G401.6 (cell line): ENCODE data around the gene NAPSA.
A peak's percentile ranks its signal among the peaks of the same experiment; 100 is the strongest.
"Not testable (repeated sequence)": the region's sequence is repeated elsewhere in the genome, so short reads cannot be mapped to it uniquely, and the experiment has no call there.

Experiments used
- FAIRE-seq: peaks from 2 replicates; lab custom pipeline; 2012; peaks lifted over from hg19 to GRCh38; lab: Jason Lieb, UNC

The NAPSA gene

DNA sequence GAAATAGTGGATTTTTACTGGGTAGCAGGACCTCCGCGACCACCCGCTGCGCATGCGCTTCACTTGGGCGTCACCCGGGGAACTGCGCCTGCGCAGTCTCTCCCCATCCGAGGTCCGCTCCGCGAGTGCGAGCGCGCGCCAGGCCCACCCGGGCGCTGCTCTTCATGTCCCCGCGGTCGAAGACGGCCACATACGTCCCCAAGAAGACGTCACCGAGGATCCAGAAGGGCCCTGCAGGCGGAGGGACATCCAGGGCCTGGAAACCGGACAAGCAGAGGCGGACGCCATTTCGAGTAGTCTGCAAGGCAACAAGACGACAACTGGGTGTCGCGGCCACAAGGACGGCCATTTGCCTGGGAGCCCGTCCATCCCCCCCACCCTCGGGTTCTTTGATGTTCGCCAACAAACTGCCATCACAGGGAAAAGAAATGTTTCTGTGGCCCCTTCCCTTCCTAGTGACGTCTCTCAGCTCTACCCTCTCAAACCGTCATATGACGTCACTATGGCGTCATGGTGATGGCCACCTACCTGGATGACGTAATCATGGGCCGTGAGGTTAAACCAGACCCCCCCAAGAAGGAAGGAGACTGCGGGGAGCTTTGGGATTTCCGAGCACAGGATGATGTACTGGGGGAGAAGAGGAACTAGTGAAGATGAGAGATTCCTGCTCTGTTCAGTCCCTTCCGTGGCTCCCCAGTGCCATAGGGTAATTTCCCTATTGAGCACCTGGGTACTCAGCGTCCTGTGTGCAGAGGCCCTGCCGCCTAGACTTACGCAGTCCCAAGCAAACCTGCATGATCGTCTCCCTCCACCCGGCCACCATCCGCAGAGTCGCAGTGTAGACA lies 6.7 kb downstream of the NAPSA start:
- no peak for FAIRE-seq

DNA sequence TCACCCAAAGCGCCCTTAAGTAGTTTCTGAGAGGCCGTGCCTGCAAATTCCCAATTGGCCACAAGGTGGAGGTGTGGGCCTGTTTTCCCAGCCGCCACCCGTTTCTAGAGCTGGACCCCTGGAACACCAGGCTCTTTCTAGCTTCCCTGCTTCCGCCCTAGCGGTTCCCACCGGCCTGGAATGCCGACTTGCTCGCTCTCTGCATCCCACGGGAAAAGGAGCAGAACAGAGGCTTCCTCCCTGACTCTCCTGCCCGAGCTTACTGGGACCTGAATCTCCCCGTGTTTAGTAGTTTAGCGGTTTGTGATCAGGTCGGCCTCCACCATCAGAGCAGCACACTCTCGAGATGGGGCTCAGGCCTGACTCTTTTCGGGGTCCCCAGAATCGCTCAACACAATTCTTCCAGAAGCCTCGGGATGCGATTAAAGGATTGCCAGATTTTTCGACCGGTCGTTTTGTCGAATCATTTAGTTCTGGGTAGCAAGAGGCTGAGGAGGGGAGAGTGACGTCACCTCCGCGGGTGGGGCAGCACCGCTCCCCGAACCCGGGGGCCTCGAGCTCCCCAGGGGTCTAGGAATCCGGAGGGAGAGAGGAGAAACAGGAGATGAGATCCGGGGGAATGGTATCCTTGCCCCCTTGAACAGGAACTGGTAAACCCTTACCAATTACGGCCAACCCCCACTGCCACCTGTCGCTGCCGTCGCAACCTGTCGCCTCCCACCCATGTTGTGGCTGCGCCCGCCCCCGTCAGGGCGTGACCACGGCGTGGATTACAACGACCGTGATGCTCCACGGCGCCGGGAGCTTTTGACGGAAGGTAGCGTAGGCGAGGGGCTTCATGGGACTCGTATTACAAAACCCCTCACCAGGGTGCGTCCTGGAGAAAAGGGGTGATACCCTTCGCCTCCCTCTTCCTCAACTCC lies 8.0 kb downstream of the NAPSA start:
- peak; percentile 65 for FAIRE-seq

DNA sequence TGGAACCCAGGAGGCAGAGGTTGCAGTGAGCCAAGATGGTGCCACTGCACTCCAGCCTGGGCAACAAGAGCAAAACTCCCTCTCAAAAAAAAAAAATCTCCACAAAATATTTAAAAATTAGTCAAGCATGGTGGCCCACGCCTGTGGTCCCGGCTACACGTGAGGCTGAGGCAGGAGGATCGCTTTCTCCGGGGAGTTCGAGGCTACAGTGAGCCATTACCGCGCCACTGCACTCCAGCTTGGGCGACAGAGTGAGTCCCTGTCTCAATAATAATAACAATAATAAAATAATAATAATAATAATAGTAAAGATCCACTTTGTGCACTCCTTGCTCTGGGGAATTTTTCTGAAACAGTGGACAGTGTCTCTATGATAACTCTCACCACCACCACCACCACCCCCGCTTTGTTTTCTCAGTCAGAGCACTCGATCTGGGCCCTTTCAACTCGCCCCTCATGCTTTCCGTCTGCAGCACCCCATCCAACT lies 8.7 kb downstream of the NAPSA start:
- no peak for FAIRE-seq

DNA sequence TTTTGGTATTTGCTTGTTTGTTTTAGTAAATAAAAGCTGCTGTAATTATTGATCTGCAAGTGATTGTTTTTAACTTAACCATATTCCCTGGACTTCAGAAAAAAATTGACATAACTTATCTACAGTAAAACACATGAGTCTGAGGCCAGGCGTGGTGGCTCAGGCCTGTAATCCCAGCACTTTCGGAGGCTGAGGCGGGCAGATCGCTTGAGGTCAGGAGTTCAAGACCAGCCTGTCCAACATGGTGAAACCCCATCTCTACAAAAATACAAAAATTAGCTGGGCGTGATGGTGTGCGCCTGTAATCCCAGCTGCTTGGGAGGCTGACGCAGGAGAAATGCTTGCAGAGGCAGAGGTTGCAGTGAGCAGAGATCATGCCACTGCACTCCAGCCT lies 12.0 kb downstream of the NAPSA start:
- not testable (repeated sequence) for FAIRE-seq

DNA sequence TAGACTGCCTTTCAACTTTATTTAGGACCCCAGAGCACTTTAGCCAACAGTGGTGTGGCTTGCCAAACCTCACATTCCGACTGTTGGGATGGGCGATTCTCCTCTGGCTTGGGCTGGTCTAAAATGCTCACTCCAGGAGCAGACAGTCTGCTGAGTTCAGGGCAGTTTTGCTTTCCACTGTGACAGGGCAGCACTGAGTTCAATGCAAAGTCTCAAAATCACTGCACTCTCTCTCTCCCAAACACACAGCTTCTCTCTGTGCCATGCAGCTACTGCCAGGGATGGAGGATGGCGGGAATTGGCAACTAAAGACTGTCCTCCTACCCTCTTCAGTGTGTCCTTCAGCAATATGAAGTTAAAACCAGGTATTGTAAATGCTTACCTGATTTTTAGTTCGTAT lies 13.2 kb downstream of the NAPSA start:
- FAIRE-seq = no peak

DNA sequence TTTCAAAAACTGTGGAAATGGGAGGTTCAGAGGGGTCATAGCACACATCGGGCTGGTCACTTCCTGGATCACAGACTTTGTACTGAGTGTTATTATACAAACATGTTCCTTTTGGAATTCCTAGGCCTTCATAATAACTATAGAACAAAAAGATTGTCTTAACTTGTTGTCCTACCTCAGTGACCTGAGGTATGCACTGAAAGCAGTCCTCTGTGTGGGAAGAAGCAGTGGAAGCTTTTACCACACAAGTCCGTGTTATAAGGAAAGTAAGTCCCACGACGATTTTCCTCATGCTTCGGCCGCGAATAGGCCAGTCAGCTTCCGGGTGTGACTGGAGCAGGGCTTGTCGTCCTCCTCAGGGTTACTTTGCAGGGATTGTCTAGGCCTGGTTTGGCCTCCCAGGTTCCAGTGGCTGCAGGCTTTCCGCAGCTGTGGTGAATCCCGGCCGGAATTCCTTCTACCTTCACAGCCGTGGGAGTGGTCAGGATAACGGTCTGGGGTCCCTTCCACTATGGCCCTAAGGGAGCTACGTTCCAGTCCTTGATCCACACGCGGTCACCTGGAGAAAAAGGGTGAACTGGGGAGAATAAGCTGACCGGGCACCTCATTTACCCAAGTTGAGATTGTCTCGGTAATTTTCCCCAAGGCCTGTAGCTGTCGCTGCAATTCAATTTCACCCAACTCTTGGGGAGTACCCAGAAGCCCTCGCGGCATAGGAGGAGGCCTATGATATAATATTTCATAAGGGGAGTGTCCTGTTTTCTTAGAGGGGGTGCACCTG lies 16.0 kb downstream of the NAPSA start:
- FAIRE-seq = no peak

DNA sequence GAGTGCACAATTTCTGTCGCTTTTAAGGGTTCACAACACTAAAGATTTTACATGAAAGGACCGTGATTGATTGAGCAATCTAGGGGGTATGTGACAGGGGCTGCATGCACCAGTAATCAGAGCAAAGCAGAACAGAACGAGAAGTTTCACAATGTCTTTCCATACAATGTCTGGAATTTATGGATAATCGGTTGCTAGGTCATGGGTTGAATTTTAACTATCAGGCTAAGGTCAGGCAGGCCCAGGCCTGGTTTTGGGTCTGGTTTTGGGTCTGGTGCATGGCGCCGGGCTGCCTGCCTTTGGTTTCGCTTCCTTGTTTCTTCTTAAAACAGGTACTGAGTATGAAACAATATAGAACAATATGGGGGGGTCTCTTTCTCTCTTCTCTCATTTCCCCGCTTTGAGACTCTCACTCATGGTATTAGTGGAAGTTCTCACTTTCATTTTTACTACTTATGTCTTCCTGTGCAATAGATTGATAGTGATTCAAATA lies 18.3 kb downstream of the NAPSA start:
- FAIRE-seq = not testable (repeated sequence)

DNA sequence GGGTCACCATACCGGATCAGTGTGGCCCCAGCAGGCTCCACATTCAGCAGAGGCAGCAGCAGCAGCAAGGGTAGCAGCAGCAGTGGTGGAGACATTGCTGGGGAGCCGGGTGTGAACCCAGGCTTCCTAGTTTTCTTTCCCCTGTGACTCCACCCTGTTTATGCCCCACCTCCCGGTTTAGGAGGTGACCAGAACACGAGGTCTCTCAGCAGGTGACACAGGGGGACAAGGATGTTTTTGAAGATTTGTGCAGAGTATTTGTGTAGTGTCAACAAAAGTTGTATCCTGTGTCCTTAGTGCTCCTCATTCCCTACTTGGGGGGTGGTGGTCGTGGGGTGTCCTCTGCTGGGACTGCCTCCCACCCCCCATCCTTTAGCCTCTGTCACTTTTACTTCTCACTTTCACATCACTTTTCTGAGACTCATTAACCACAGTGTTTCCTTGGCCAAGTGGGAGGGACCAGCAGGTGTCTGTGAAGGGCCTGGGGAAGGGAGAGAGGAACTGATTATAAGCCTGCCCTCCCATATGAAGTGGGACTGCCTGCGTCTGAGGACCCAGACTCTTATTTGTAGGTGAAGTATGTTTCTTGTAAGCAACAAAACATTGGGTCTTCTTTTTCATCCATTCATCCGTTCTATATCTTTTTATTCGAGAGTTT lies 20.6 kb downstream of the NAPSA start:
- FAIRE-seq = no peak

DNA sequence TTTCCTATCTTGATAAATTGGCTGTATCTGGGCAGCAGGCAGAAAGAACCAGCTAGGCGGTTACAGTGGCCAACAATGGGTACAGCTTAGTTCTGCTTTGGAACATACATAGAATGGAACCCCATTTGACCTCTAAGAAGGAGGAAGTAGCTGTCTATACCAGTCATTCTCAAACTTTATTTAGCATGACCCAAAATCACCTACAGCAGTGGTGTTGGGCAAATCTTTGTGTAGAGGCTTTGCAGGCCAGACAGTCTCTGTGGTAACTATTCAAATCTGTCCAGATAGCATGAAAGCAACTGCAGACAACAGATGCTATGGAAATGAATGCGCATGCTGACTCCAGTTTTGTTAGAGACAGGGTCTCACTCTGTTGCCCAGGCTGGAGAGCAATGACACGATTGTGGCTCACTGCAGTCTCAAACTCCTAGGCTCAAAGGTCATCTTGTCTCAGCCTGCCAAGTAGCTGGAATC lies 24.3 kb downstream of the NAPSA start:
- FAIRE-seq = no peak

DNA sequence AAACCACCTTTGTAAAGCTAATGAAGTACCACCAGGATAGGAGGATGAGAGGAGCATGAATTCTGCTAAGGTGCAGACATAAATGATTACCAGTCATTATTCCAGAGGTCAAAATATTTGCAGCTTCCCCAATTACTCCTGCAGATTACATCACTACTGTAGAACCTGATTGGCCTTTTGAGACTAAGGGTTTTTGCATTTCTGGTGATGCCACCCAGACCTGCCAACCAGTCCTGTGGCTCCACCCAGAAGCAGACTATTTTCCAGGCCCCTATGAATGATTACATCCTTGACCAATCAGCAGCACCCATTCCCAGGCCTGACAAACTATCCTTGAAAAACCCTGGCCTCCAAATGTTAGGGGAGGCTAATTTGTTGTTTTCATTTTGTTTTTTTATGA lies 25.1 kb downstream of the NAPSA start:
- FAIRE-seq = no peak

DNA sequence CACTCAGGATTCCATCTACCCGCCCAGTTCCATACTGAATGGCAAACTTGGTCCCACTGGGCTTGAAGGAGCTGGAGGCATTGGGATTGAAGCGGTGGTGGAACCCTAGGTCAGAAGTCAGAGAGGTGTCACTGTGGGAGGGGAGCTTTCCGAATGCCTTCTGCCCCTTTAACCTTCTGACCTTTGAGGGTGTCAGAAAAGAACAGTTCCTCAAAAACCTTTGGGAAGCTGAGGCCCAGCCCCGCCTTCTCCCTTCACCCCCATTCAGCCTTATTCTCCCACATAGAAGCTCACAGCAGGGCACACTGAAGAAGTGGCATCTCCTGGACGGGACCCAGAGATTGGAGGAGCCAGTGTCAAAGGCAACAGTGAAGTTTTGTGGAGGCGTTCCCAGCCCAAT lies 28.4 kb downstream of the NAPSA start:
- not testable (repeated sequence) for FAIRE-seq

DNA sequence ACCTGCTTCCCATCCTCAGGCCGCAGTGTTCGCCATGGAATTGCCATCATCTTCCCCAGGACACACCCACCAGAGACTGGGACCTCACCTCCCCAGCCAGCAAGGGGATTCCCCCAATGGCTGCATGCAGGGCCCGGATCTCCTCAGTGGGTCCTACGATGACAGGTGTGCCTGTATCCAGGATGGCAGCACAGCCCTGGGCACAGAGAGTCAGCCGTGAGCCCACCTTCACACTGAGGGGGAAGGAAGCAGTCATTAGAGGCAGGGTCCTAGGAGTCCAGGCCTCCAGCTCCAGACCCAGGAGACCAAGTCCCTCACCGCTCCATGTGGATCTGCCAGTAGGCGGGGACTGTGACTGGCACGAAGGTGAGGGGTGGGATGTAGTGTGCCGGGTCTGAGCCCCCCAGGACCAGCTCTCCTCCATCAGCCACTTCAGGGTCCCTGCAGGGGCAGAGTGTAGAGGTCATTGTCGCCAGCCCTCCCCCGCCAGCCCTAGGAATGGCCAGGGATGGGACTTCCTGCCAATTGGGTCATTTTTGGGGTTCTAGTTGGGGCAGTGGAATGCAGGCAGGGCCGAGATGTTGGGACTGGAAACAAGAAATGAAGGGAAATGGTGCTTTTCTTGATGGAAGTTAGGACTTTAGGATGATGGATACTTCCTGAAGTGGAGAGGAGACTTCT lies 30.6 kb downstream of the NAPSA start:
- FAIRE-seq = no peak

DNA sequence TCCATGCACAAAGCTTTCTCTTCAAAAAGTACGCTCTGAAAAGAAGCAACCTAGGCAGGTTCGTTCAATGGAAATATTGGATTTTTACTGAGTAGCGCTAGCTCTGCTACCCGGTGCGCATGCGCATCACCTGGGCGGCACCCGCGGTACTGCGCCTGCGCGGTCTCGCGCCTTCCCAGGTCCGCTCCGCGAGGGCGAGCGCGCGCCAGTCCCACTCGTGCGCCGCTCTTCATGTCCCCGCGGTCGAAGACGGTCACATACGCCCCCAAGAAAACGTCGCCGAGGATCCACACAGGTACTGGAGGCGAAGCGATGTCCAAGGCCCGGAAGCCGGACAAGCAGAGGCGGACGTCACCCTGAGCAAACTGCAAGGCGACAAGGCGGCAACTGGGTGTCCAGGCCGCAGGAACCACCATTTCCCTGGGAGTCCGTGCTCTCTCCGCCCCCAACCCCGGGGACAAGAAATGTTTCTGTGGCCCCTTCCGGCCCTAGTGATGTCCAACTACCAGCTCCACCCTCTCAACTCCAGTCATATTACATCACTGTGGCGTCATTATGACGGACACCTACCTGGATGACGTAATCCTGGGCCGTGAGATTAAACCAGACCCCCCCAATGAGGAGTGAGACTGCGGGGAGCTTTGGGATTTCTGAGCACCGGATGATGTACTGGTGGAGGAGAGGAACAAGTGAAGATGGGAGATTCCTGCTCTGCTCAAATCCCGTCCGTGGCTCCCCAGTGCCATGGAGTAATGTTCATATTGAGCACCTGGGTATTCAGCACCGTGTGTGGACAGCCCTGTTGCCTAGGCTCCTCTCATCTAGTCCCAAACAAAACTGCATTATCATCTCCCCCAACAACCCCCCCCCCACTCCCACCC lies 31.5 kb downstream of the NAPSA start:
- no peak for FAIRE-seq

DNA sequence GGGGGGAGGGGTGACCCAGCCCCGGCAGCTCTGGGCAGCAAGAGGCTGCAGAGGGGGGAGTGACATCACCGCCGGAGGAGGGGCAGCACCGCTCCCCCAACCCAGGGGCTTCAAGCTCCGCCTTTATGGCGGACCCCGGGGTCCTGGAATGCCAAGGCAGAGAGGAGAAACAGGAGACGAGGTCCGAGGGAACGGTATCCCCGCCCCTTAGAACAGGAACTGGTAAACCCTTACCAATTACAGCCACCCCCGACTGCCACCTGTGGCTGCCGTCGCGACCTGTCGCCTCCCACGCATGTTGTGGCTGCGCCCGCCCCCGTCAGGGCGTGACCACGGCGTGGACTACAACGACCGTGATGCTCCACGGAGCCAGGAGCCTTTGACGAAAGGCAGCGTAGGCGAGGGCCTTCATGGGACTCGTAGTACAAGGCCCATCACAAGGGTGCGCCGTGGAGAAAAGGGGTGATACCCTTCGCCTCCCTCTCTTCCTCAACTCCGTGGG lies 32.2 kb downstream of the NAPSA start:
- peak; percentile 95 for FAIRE-seq

DNA sequence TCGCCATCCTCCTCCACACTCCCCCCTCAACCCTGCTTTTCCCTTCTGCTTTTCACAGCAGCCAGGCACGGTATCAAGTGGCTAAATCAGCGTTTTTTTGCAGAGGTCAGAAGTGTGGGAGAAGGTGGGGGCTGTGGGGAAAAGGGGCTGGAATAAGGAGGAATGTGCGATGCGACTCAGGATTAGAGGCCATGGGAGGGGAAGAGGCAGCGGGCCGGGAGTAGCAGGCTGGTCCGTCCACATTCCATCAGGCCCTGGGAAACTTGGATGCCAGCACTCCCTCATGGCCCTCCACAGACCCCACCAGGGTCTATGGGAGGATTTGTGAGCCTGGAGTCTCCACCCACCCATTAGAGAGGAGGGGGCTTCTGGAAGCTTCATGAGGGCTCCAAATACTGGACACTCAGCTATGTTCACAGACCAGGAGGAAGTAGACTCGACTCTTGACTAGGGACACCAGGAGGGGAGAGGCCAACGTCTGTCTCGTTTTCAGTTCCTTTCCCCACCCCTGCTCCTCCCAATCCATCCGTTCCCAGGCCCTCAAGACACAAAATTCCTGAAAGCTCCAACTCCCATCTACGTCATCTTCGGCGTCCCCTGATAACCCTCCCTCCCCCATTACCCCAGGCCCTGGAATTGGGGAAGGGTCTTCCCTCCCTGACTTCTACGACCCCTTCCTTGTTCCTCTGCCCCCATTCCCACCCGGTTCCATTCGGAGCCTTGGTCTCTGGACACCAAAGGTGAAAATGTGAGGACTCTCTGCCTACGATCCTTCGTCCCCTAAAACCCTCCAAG lies 33.0 kb downstream of the NAPSA start:
- no peak for FAIRE-seq

DNA sequence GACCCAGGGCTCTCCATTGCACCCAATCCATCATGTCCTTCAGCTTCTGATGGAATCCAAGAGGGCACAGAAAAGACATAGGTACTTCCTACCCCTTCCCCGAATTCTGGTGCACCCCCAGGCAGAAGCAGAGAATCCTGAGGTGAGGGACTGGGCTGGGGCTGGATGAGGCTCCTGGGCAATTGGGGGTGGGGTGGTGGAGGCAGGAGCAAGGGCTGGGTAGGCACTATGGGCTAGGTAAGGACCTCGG lies 33.5 kb downstream of the NAPSA start:
- no peak for FAIRE-seq

DNA sequence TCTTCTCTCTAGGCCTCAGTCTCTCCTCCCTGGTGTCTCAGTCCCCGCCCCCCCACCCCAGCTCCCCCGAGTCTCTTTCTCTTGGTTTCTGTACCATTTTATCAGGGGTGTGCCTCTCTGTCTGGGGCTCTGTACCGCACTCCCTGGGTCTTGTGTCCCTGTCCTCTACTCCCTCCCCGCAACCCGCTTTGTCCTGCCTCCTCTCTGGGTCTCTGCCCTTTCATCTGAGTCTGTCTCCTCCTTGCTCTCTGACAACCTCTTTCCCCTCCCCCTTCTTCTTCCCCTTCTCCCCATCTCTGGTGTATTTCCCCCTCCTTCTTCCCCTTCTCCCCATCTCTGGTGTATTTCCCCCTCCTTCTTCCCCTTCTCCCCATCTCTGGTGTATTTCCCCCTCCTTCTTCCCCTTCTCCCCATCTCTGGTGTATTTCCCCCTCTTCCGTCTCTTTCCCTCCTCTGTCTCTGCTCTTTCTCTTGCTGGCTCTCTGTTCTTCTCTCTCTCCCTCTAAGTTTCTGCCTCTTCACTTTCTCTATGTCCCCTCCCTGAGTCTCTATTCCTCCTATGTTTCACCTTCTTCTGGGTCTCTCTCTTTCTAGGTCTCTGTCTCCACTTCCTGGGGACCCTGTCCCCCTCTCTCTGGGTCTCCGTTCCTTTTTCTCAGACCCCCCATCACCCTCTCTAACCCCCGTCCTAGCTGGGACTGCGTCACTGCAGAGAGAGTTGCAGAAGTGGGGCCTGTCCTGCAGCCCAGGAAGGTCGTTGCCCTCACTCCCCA lies 34.0 kb downstream of the NAPSA start:
- no peak for FAIRE-seq

DNA sequence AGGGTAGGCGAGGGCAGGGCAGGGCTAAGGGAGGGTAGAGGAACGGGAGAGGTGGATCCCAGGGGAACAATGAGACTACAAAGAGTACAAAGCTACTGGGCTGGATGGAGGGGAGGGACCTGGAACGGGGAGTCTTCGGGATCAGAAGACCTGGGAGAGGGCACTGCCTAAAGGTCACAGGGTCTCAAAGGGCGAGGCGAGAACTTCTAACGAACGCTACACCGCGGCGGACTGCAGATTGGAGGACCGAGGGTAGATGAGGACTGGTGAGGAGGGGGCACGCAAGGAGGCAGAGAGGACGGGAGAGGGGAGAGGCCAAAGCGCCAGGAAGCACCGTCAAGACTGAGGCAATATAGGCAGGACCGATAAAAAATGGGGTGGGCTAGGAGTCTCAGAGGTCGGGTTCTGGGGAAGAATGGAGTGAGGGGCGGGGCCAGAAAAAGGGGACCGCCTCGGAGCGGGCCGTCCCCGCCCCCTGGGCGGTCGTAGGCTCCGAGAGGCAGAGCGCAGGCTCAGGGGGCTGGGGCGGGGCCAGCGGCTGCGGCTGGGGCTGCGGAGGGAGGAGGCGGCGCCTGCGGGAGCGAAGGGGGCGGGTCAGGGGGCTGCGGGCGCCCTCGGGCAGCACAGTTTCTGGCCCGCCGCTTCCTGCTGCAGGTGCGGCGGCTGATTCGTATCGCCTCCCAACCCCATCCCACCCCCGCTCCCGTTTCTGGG lies 34.9 kb downstream of the NAPSA start:
- no peak for FAIRE-seq
